Loucy (cell line): Measurements from ENCODE around the gene CDC34.

Experiments
- H2AFZ ChIP-seq: fragments of 200-600 bp; sonication (generic); 2 replicates; pipeline ENCODE4 v1.6.0; 2016; ENCODE audit warnings: antibody characterized with exemption, mild to moderate bottlenecking, low read length, moderate library complexity
- H3F3A ChIP-seq: fragments of 200-600 bp; 2 replicates; pipeline ENCODE4 v1.6.0; 2016; ENCODE audit warnings: antibody characterized with exemption, low read depth, mild to moderate bottlenecking
- H3K27me3 ChIP-seq: fragments of 200-600 bp; sonication (generic); 2 replicates; pipeline ENCODE4 v1.6.1; 2014; ENCODE audit warnings: low read length, mild to moderate bottlenecking; ENCODE audit not compliant: insufficient read depth, poor library complexity, severe bottlenecking
- H3K36me3 ChIP-seq: fragments of 200-600 bp; sonication (generic); 2 replicates; pipeline ENCODE4 v1.6.1; 2016; ENCODE audit warnings: low read length; ENCODE audit not compliant: insufficient read depth
- H3K4me1 ChIP-seq: fragments of 200-600 bp; sonication (generic); 2 replicates; pipeline ENCODE4 v1.5.1; 2014; ENCODE audit warnings: low read length, mild to moderate bottlenecking; ENCODE audit not compliant: insufficient read depth, poor library complexity, severe bottlenecking
- H3K4me2 ChIP-seq: fragments of 200-600 bp; sonication (generic); 2 replicates; pipeline ENCODE4 v1.6.0; 2014; ENCODE audit warnings: antibody characterized with exemption, low read length, low read depth, mild to moderate bottlenecking; ENCODE audit not compliant: poor library complexity, severe bottlenecking
- H3K4me3 ChIP-seq: fragments of 200-600 bp; sonication (generic); 2 replicates; pipeline ENCODE4 v1.5.1; 2014; ENCODE audit warnings: low read length, mild to moderate bottlenecking, mixed read lengths; ENCODE audit not compliant: poor library complexity, severe bottlenecking
- H3K79me2 ChIP-seq: fragments of 200-600 bp; sonication (generic); 2 replicates; pipeline ENCODE4 v1.6.1; 2014; ENCODE audit warnings: low read length; ENCODE audit not compliant: insufficient read depth
- H3K9ac ChIP-seq: fragments of 200-600 bp; sonication (generic); 2 replicates; pipeline ENCODE4 v1.6.0; 2014; ENCODE audit warnings: mild to moderate bottlenecking, low read depth, low read length, moderate library complexity; ENCODE audit not compliant: poor library complexity, severe bottlenecking
- H3K9me2 ChIP-seq: fragments of 200-600 bp; sonication (generic); replicated peaks from 2 replicates; pipeline ENCODE4 v1.6.1; 2016; ENCODE audit warnings: low read depth, low read length, mixed read lengths
- H3K9me3 ChIP-seq: fragments of 200-600 bp; sonication (generic); 2 replicates; pipeline ENCODE4 v1.6.1; 2014; ENCODE audit warnings: mild to moderate bottlenecking, antibody characterized with exemption, low read length, low read depth; ENCODE audit not compliant: insufficient read depth
- H4K20me1 ChIP-seq: fragments of 200-600 bp; sonication (generic); 2 replicates; pipeline ENCODE4 v1.6.0; 2014; ENCODE audit warnings: antibody characterized with exemption, low read length, mild to moderate bottlenecking; ENCODE audit not compliant: insufficient read depth, poor library complexity, severe bottlenecking
- EZH2phosphoT487 ChIP-seq: fragments of 200-600 bp; IDR thresholded peaks from 2 replicates; pipeline ENCODE4 v1.6.1; 2018; ENCODE audit warnings: antibody characterized with exemption, mild to moderate bottlenecking, moderate library complexity, borderline replicate concordance
- TF ChIP-seq, protein P1 (sequence below): fragments of 200-600 bp; sonication (generic); conservative IDR thresholded peaks from 2 replicates; pipeline ENCODE4 v1.5.1; 2014; ENCODE audit warnings: mild to moderate bottlenecking, antibody characterized with exemption, low read length

Gene CDC34

DNA sequence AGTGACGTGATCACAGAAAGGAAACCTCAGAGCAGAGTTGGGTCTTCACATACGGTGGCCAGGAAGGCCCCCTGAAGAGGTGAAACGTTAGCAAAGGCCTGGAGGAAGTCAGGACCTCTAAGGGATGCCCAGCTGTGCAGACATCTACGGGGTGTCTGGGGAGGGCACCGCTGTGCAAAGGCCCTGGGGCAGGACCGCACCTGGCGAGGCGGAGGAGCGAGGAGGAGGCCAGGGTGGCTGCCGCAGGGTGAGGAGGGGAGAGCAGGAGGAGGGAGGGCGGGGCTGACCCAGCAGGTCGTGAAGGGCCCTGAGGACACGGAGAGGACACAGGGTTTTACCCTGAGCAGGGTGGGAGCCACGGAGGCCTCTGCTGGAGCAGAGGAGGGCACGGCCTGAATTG is 47.1 kb upstream of the CDC34 start:
- Histone ChIP-seq H3K9ac (no peak overlapping the region), H3K27me3 (no peaks in the 10 kb centered on the region), H3K9me2 (no peaks in the 10 kb centered on the region), H4K20me1 (no peaks in the 10 kb centered on the region), H3K4me3 (no peak overlapping the region), H3K79me2 (peaks cover 3% of the 10 kb centered on the region; the same call in 1 of the 2 replicates), H3K4me1 (no peaks in the 10 kb centered on the region), H3F3A (no peaks in the 10 kb centered on the region), H2AFZ (no peak overlapping the region), H3K9me3 (no peaks in the 10 kb centered on the region; the same call in 1 of the 2 replicates), H3K4me2 (no peak overlapping the region), H3K36me3 (no peaks in the 10 kb centered on the region)
- TF ChIP-seq EZH2phosphoT487: no peak
- TF ChIP-seq, protein P1, sequence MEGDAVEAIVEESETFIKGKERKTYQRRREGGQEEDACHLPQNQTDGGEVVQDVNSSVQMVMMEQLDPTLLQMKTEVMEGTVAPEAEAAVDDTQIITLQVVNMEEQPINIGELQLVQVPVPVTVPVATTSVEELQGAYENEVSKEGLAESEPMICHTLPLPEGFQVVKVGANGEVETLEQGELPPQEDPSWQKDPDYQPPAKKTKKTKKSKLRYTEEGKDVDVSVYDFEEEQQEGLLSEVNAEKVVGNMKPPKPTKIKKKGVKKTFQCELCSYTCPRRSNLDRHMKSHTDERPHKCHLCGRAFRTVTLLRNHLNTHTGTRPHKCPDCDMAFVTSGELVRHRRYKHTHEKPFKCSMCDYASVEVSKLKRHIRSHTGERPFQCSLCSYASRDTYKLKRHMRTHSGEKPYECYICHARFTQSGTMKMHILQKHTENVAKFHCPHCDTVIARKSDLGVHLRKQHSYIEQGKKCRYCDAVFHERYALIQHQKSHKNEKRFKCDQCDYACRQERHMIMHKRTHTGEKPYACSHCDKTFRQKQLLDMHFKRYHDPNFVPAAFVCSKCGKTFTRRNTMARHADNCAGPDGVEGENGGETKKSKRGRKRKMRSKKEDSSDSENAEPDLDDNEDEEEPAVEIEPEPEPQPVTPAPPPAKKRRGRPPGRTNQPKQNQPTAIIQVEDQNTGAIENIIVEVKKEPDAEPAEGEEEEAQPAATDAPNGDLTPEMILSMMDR: no peak

DNA sequence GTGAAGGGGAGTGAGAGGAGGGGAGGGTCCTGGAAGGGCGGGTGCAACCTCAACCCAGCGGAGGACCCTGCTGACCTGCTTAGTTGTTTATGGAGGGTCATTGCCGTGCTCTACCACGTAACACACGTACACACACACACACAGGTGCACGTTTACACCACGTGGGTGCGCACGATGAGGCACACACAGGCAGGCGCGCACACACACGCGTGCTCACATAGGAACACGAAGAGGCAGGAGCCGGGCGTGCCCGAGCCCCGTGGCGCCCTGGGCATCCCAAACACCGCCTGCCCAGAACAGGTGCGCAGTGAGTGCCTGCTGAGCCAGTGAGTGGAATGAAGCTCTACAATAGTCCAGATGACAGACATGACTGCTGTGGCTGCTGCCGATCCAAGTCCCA is 46.5 kb upstream of the CDC34 start:
- no peaks in the 10 kb centered on the region for H3K27me3 ChIP-seq
- H3F3A ChIP-seq: no peaks in the 10 kb centered on the region
- no peak for TF ChIP-seq EZH2phosphoT487
- TF ChIP-seq, protein P1: no peak
- no peak overlapping the region for H3K4me3 ChIP-seq
- no peaks in the 10 kb centered on the region for H3K9me2 ChIP-seq
- no peak overlapping the region for H3K4me2 ChIP-seq
- peaks cover 8% of the 10 kb centered on the region; the same call in 1 of the 2 replicates for H3K79me2 ChIP-seq
- H3K36me3 ChIP-seq: no peaks in the 10 kb centered on the region
- H3K4me1 ChIP-seq: no peaks in the 10 kb centered on the region
- no peaks in the 10 kb centered on the region; the same call in 1 of the 2 replicates for H3K9me3 ChIP-seq
- no peaks in the 10 kb centered on the region for H4K20me1 ChIP-seq
- no peak overlapping the region for H2AFZ ChIP-seq
- no peak overlapping the region for H3K9ac ChIP-seq

DNA sequence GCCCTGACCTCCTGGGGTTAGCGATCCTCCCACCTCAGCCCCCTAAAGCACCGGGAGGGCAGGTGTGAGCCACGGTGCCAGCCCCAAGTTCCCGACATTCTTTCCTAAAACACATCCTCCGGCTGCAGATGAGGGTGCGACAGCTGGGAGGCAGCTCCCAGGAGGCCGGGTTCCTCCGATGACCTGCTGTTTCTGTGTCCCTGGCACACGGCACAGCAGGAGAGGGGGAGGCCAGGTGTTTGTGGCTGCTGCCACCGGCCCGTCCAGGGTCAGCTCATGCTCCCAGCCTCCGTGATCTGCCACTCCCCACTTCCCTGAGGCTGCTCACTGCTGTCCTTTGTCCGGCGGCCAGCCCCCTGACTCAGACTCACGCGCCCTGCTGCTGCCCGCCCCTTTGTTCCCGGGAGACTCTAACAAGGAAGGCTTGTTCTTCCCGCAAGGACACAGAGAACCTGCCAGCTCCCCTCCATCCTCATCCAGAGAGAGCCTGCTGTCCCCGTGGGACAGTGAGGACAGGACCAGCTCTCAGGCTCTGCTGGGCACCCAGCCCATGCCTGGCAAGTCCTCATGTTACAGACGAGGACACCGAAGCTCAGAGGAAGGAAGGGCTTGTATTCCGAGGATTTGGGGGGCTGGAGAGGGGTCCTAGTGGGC is 45.9 kb upstream of the CDC34 start:
- H3K9me3 ChIP-seq: no peaks in the 10 kb centered on the region; the same call in 1 of the 2 replicates
- no peak overlapping the region for H3K4me2 ChIP-seq
- no peaks in the 10 kb centered on the region for H3K27me3 ChIP-seq
- H3K4me3 ChIP-seq: no peak overlapping the region
- TF ChIP-seq, protein P1: no peak
- TF ChIP-seq EZH2phosphoT487: no peak
- H3K9me2 ChIP-seq: no peaks in the 10 kb centered on the region
- no peaks in the 10 kb centered on the region for H4K20me1 ChIP-seq
- H3F3A ChIP-seq: no peaks in the 10 kb centered on the region
- peaks cover 8% of the 10 kb centered on the region; the same call in 1 of the 2 replicates for H3K79me2 ChIP-seq
- no peaks in the 10 kb centered on the region for H3K4me1 ChIP-seq
- H2AFZ ChIP-seq: no peak overlapping the region
- no peak overlapping the region for H3K9ac ChIP-seq
- H3K36me3 ChIP-seq: no peaks in the 10 kb centered on the region
